Thyroid gland (tissue), 4 donors: ENCODE measurements around the gene NECTIN1. TPM values are rescaled to one million over a fixed set of nuclear protein-coding genes. Genes with fewer than 3 reads are reported as not detected.

ENCODE experiments used
- DNase-seq, 2 donors: peaks; one replicate each; pipeline ENCODE4 v3.0.0-alpha.2; 2019
- H3K27ac ChIP-seq, 3 donors: fragments of 200-600 bp; sonication (generic); 1 replicate in 2 of 3; 2 replicates in 1 of 3; pipeline ENCODE4 v1.5.1; 2016 to 2019; ENCODE audit warnings: mild to moderate bottlenecking in 1 of 3, moderate library complexity in 1 of 3
- H3K27me3 ChIP-seq: fragments of 200-600 bp; sonication (generic); one replicate; pipeline ENCODE4 v1.5.1; 2019
- H3K36me3 ChIP-seq, 2 donors: fragments of 200-600 bp; sonication (generic); one replicate each; pipeline ENCODE4 v1.5.1; 2016 to 2019
- H3K4me1 ChIP-seq, 2 donors: fragments of 200-600 bp; sonication (generic); one replicate each; pipeline ENCODE4 v1.5.1; 2017 to 2019
- H3K4me3 ChIP-seq, 3 donors: fragments of 200-600 bp; sonication (generic); replicated peaks in 1 of 3; 1 replicate in 2 of 3; 2 replicates in 1 of 3; pipeline ENCODE4 v1.5.1; 2016; ENCODE audit warnings: mild to moderate bottlenecking in 1 of 3
- H3K9me3 ChIP-seq: fragments of 200-600 bp; sonication (generic); one replicate; pipeline ENCODE4 v1.5.1; 2017
- CTCF ChIP-seq, 6 experiments: fragments of 200-600 bp in 3 of 6; fragments of 450-650 bp in 3 of 6; sonication (generic) in 3 of 6; IDR thresholded peaks; one replicate each; pipeline ENCODE4 v1.5.1; 2016 to 2019; ENCODE audit warnings: antibody characterized with exemption in 6 of 6, mild to moderate bottlenecking in 2 of 6, inconsistent platforms in 1 of 6, moderate library complexity in 1 of 6
- POLR2A ChIP-seq, 2 donors: fragments of 450-650 bp; IDR thresholded peaks; one replicate each; pipeline ENCODE4 v1.6.1; 2017; ENCODE audit warnings: antibody characterized with exemption in 2 of 2, mild to moderate bottlenecking in 2 of 2, moderate library complexity in 1 of 2
- WGBS, 2 donors: methylation state at CpG; one replicate each; pipeline ENCODE4 v1.1.5; 2017; 5-methylcytosine and 5-hydroxymethylcytosine counted together
- intact Hi-C: fragments of 100-400 bp; cut with DNase I; formaldehyde crosslinking; loops from one replicate; pipeline ENCODE4 v1.15.1; 2023
- total RNA-seq, 4 donors: library from RNA; depleted of rRNA; stranded (reverse); fragments of >200 nt; gene quantifications; one replicate each; pipeline ENCODE4 v1.2.3, GENCODE V29; 2016

The NECTIN1 gene
- total RNA-seq, 4 donors from 2014 or later, result 0.94 to 5.3 (median 2.3) TPM

GRCh38 chr11:119634301-119634700 is 94.7 kb downstream of the NECTIN1 start:
- Histone ChIP-seq H3K36me3 (no peaks in the 10 kb centered on the region), H3K9me3 (no peaks in the 10 kb centered on the region), H3K4me1 (no peaks in the 10 kb centered on the region), H3K4me3 (no peak overlapping the region), H3K27ac (no peak overlapping the region), H3K27me3 (no peaks in the 10 kb centered on the region)
- WGBS, 2 donors, result 87 to 92% methylated on average over 11 to 15 of the region's 15 CpGs
- intact Hi-C loops, result no loop called here
- no peak for TF ChIP-seq CTCF (IDR thresholded peaks at IDR 0.05)
- no peak for TF ChIP-seq POLR2A (IDR thresholded peaks at IDR 0.05)
- DNase-seq, result no peak

GRCh38 chr11:119629834-119630624 is 99.0 kb downstream of the NECTIN1 start:
- intact Hi-C loops, result no loop called here
- Histone ChIP-seq H3K4me1 (no peaks in the 10 kb centered on the region), H3K9me3 (no peaks in the 10 kb centered on the region), H3K27me3 (no peaks in the 10 kb centered on the region), H3K27ac (no peak overlapping the region), H3K4me3 (no peak overlapping the region), H3K36me3 (no peaks in the 10 kb centered on the region)
- DNase-seq, result no peak
- WGBS, 2 donors, result 70 to 75% methylated on average over 7 to 8 of the region's 8 CpGs
- TF ChIP-seq CTCF (IDR thresholded peaks at IDR 0.05) (no peak), POLR2A (IDR thresholded peaks at IDR 0.05) (no peak)

GRCh38 chr11:119629085-119629484 is 99.9 kb downstream of the NECTIN1 start:
- Histone ChIP-seq H3K27ac (no peak overlapping the region), H3K4me3 (no peak overlapping the region), H3K36me3 (no peaks in the 10 kb centered on the region), H3K4me1 (no peaks in the 10 kb centered on the region), H3K9me3 (no peaks in the 10 kb centered on the region), H3K27me3 (no peaks in the 10 kb centered on the region)
- no peak for TF ChIP-seq CTCF (IDR thresholded peaks at IDR 0.05)
- no peak for TF ChIP-seq POLR2A (IDR thresholded peaks at IDR 0.05)
- intact Hi-C loops, result no loop called here
- 69 to 78% methylated on average over 8 of the region's 9 CpGs for WGBS, 2 donors
- DNase-seq, result no peak

GRCh38 chr11:119627286-119627685 is 101.7 kb downstream of the NECTIN1 start:
- Histone ChIP-seq H3K4me3 (no peak overlapping the region), H3K36me3 (no peaks in the 10 kb centered on the region), H3K27ac (no peak overlapping the region), H3K27me3 (no peaks in the 10 kb centered on the region), H3K9me3 (no peaks in the 10 kb centered on the region), H3K4me1 (no peaks in the 10 kb centered on the region)
- DNase-seq, result no peak
- no peak for TF ChIP-seq CTCF (IDR thresholded peaks at IDR 0.05)
- no peak for TF ChIP-seq POLR2A (IDR thresholded peaks at IDR 0.05)
- WGBS, 2 donors, result 55 to 57% methylated on average over 6 of the region's 6 CpGs
- intact Hi-C loops, result no loop called here

- H3K4me3 ChIP-seq, result no peak overlapping the region
- no peaks in the 10 kb centered on the region for H3K27me3 ChIP-seq
- intact Hi-C loops, result no loop called here
- H3K36me3 ChIP-seq, result no peaks in the 10 kb centered on the region
- WGBS, 2 donors, result 79 to 82% methylated on average over 4 to 7 of the region's 7 CpGs
- H3K9me3 ChIP-seq, result no peaks in the 10 kb centered on the region
- no peak for DNase-seq
- TF ChIP-seq CTCF (IDR thresholded peaks at IDR 0.05), result no peak
- TF ChIP-seq POLR2A (IDR thresholded peaks at IDR 0.05), result no peak
- H3K4me1 ChIP-seq, result no peaks in the 10 kb centered on the region
- H3K27ac ChIP-seq, result no peak overlapping the region
Measured at GRCh38 chr11:119626871-119627270, 102.1 kb downstream of the NECTIN1 start.
